Activated CD8-positive, alpha-beta memory T cell treated with anti-CD3 and anti-CD28 coated beads, Interleukin-2, amount 50 U/mL, for 48 hours (primary cell): ENCODE measurements around the gene SAMD4A.

ENCODE experiments used
- DNase-seq: peaks from one replicate; pipeline ENCODE4 v3.0.0-alpha.2; 2020

Gene SAMD4A

DNA sequence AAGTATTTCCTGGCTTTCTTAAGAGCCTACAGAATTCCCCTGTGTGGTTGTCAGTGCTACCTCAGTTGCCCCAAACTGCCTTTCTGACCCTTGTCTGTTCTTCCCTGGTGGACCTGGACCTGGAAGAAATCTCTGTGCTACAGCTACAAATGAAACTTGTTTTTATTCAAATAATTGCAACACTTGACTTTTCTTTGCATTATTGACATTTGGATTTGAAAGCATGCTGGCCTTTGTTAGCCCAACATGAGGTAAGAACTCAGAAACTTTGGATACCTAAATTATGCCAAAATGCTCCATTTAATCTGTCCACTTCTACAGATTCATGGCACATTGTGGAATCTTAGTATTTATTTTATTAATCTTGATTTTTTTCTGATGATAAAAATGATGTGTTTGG, 142.9 kb downstream of the SAMD4A start:
- no peak for DNase-seq

DNA sequence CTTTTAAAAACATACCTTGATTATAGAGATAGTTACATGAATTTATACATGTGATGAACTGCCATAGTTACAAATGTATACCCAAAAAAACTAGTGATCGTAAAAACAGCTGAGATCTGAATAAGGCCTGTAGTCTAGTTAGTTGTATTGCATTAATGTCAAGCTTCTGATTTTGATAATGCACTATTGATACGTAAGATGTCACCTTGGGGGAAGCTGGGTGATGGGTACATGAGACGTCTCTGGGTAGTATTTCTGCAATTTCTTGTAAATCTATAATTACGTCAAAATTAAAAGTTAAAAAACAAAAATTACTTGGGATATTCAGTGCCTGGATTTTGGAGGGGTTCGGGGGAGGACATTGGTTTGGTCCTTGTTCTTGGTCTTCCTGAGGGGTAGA, 144.4 kb downstream of the SAMD4A start:
- no peak for DNase-seq

GRCh38 chr14:54711812-54712464, 145.0 kb downstream of the SAMD4A start:
- DNase-seq: no peak

DNA sequence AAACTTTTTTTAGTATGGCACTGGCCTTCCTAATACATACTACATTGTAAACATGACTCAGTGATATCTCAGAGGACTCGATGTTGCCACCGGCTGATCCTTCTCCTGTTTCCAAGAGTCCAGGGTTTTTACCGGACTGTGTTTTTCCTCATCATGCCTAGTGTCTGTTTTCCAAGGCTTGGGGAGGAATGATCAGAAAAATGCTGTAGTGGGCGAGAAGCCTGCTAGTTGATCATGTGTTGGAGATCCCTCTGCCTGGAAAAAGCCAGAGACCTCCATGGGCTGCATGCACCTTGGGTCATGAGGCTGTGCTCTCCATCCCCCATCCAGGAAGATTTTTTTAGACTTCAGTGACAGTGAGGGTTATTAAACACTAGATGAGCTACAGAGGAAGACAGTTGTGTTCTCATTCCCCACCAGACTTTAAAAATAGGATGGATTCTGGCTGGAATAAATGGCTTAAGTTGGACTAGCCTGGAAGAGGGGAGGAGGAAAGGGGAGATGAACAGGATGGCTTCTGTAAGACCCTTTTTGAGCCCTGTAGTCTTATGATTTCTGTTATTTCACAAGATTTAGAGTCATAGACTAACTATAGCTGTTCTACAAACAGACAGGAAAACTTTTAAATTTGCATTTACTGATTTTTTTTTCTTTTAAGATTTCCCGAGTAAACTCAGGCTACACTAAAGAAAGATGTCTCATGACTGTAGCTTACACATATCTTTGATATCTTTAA, 145.7 kb downstream of the SAMD4A start:
- no peak for DNase-seq

DNA sequence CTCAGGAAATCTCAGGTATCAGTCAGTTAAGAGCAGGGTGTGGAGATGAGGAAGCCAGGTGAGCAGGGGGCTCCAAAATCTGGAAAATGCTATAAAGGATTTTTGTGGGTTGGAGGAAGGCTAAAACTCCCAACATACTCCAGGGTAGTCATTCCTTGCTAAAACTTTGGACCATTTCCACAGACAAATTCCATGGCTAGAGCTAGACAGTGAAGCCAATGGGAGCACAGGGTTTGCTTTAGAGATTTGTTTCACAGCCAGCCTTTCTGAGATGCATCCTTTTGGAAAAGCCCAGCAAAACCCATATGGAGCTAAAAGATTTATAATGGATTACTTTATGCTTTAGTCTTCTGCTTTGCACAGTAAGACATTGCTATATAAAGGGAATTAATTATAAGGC, 146.5 kb downstream of the SAMD4A start:
- no peak for DNase-seq

DNA sequence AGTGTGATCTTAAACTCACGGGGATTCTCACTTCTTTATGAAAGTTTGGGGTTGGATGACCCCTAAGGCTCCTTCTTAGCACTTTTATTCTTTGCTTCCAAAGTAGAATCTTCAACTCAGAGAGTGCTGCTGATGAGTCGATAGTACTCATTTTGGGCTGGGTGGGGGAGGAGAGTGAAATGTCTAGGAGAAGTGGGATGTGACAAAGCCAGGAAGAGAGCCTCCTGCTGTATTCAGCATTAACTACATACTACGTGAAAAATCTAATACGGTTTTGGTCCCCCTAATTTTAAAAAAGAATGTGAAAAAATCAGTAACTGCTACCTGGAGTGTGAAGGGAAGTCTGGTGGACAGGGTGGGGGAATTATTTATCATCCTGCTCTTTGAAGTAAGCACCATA, 148.3 kb downstream of the SAMD4A start:
- DNase-seq: no peak

DNA sequence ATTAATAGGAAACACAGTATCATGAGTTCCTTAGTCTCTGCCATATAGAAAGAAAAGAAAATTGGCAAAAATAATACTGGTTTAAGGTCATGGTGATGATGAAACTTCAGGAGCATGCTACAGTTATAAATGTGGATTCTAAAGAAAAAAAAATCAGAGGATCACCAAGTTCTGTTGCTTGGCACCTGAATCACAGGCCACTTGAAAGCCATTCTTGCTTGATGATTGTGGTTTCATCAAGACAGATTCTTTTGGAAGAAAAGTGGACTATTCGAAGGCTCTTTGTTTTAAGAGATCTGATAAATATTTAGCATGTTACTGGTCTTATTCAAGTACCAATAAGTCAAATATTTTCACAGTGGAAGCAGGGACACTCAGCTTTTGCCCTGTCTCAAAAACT, 148.9 kb downstream of the SAMD4A start:
- no peak for DNase-seq

- no peak for DNase-seq
Observed at GRCh38 chr14:54716862-54717261, 149.9 kb downstream of the SAMD4A start.

GRCh38 chr14:54718046-54718445, 151.1 kb downstream of the SAMD4A start:
- DNase-seq: no peak

DNA sequence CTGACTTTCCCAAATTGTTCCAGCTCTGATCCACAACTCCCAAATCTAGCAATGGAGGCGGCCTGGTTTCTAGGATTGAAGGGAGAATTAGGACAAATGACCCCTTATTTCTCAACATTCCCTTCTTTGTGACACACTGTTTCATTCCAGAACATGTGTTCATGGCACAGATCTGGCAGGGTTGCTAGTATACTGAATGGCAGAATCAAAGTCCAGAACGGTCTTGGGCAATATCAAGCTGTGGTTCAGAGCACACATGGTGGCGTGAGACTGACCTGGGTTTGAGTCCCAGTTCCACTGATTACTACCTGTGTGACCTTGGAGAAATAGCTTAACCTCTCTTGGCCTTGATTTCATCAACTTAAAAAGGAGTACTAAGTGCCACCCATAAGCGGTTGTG, 152.5 kb downstream of the SAMD4A start:
- no peak for DNase-seq

DNA sequence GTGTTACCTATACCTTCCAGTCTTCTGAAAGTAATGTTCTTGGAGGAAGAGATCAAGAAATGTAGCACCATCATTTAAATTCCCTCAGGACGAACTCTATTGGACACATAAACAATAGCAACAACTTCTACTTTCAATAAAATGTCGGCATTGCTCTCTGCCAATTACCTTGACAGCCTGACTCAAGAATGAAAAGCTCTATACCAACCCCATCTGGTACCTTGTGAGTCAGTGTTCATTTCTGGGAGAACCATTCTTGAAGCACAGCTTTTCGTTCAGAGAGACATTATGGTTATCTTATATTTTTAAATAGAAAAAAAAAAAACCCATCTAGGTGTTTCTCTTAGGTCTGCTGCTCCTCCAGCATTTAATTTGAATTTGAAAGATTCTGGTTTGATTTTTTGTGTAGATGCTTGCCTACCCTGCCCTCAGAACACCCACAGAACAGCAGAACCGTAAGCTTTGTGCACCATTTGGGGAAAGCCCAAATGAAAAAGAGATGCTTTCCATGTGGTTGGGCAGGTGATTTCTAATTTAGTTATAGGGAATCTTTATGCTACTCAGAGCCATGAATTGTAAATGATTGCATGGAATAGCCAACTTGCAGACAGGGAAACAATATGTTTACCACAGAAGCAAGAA, 156.0 kb downstream of the SAMD4A start:
- no peak for DNase-seq

DNA sequence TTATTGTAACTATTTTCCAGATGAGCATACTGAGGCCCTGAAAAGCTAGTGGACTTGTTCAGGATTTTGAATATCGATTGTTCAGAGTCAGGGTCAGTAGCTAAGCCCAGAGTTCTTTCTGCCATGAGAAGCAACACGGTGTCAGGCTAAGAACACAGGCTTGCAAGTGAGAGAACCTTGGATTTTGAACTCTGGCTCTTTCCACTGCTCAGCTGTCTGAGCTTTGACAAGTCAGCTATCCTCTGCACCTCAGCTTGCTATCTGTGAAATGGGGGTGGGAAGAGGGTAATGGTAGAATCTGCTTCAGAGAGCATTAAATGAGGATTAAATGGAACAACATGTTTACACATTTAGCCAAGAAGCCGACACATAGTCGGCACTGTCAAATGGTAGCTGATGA, 157.2 kb downstream of the SAMD4A start:
- DNase-seq: no peak

DNA sequence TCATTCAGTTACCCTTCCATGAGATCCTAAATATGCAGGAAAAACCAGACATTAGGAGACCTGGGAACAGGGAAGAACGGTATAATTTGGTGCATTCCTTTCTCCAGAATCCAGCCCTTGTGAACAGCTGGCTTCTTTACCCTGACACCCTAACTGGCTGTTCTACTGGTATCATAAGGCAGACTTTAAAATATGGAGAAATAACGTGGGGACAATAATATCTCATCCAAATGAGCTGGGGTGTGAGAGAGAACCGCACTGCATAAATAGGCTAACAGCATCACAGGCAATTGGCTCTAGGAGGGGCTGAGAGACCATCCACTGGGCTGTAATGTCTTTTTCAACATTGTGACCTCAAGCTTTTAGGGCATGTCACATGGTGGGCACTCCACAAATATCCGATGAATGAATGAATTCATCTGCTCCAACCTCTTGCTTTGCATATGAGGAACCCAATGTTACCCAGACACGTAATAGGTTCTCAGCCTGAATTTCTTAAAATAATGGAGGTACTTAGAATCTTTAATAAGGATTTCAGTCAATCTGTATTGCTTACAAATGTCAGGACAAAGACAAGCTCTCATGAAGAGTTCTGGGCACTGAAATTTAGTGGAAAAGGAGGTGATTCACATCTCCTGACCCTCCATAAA, 157.9 kb downstream of the SAMD4A start:
- DNase-seq: no peak

DNA sequence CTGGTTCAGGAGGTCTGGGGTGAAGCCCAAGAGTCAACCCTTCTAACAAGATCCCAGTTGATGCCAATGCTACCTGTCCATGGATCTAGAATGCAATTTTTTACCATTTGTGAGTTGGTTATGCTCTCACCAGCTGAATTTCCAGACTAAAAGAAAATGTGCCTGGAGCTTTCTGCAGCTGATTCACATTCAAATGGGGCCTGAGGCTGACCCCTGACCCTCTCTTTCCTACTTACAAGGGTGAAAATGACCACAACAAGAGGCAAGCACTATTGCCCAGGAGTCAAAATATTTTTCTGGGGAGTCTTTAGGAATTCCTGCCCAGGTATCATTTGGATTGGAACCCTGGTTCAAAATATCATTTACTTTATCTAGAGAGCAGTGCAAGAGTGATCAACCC, 159.1 kb downstream of the SAMD4A start:
- DNase-seq: no peak

DNA sequence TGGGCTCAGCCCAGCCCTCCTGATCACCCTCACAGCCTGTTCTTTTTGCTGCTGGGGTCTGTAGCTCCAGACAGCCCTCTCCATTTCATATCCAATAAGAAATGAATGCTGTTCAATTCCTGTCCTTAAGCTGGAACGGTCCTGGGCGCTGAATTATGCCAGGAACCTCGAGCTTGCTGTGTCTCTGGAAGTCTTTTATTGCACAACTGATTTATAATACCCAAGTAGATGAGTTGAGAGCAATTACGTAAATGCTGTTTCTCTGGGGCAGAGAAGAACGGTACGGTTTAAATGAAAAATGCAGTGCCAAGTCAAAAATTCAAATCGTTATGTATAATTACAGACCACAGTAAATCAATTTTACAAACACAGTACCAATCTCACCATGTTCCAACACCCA, 161.0 kb downstream of the SAMD4A start:
- DNase-seq: no peak

- no peak for DNase-seq
Observed at GRCh38 chr14:54728700-54729527, 162.0 kb downstream of the SAMD4A start.

- DNase-seq: no peak
Observed at GRCh38 chr14:54730156-54730961, 163.4 kb downstream of the SAMD4A start.

- no peak for DNase-seq
Observed at GRCh38 chr14:54734966-54735365, 168.0 kb downstream of the SAMD4A start.

DNA sequence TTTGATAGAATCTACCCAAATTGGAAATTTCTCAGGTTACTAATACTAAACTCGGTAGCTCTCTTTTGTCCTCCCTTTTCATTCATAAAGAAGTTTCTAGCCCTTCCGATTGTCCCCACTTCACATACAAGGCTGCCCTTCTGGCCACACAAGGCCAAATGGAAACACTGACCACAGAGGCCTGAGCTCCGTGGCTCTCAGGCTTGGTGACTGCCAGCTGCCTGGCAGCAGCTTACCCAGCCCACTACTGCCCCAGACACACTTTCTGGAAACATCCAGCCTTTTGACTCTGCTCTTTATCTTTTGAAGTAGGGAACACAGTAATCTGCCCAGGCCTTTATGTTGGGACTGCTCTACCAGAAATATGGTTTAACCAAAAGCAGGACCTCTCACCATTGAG, 168.5 kb downstream of the SAMD4A start:
- DNase-seq: no peak

DNA sequence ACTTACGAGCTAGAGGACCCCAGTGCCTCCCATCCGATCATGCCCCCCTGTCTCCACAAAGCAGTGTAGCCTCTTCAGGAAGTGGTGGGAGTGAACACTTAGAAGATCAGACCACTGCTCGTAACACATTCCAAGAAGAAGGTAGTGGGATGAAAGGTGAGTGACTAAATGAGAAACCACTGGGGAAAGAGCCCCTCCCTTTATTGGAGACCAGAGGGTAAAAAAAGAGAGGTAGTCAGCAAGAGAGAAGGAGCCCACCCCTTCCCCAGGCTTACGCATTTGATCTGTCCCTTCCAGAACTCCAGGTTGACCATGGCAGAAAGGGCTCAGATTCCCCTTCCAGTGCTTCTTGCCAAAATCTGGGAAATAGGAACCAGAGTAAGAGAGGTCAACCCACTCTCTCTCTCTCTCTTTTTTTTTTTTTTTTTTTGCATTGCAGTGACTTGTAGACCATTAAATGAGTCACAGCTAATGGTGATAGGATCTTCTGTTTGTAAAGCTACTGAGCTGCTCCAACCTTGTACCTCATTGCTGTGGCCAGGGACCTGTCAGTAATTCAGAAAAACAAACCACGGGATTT, 170.3 kb downstream of the SAMD4A start:
- DNase-seq: no peak

GRCh38 chr14:54738009-54738408, 171.1 kb downstream of the SAMD4A start:
- DNase-seq: no peak

DNA sequence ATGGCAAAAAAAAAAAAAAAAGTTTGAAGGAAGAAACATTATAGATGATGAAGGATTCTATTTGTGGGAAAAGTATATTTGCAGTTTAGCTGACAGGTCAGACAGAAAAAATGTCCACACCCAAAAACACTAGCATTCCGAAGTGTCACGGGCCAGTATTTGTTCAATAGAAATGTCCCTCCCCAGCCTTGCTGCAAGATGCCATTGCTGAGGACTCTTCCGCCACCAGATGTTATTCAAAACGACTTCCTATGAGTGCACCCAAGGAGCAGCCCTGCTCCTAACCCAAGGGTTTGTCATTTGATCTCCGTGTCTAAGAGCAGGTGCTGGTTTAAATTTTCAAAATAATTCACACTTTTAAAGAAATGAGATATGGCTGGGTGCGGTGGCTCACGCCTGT, 172.6 kb downstream of the SAMD4A start:
- DNase-seq: no peak
